ENCODE measurements around the gene GNAI3.

Gene GNAI3

DNA sequence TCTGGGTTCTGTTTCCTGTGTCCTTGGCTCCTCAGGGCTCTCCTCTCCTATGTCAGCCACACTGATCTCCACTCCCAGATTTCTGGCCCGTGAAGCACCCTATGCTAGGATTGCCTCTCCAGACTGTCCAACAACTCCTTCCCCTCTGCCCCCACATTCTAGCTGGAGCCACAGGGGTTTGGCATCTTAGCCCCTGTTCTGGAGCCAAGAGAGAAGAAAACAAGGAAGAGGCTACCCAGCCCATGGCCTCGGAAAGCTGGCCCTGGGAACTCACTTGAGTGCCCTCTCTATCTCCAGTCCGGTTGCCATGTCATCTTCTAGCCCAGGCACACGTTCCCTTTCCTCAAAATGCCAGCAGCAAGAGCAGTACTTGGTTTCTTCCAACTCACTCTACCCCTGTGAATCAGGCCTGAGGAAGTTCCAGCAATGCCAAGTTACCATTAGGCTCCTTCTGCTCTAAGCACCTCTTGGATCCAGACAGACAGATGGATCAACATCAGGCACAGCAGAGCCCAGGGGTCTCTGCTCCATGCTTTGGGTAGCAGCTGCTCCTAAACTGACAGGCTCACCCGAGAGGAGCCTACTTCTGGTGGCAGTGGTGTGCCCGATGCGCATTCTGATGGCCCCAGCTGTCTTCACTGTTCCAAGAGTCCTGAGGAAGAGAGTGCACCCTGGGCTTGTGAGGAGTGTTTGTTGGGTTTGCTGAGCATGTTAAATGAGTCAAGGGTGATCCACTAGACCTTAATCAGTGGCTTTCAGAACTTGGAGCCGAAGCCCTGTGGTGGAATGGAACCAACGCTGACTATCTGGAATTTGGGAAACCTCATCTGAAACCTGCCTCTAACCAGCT is 20.3 kb upstream of the GNAI3 start:
- TF ChIP-seq, protein P1, sequence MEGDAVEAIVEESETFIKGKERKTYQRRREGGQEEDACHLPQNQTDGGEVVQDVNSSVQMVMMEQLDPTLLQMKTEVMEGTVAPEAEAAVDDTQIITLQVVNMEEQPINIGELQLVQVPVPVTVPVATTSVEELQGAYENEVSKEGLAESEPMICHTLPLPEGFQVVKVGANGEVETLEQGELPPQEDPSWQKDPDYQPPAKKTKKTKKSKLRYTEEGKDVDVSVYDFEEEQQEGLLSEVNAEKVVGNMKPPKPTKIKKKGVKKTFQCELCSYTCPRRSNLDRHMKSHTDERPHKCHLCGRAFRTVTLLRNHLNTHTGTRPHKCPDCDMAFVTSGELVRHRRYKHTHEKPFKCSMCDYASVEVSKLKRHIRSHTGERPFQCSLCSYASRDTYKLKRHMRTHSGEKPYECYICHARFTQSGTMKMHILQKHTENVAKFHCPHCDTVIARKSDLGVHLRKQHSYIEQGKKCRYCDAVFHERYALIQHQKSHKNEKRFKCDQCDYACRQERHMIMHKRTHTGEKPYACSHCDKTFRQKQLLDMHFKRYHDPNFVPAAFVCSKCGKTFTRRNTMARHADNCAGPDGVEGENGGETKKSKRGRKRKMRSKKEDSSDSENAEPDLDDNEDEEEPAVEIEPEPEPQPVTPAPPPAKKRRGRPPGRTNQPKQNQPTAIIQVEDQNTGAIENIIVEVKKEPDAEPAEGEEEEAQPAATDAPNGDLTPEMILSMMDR (IDR thresholded peaks at IDR 0.05; ENCODE audit: extremely low read depth, missing control alignments) = no peak
- no peak for DNase-seq (ENCODE audit: low spot score)

DNA sequence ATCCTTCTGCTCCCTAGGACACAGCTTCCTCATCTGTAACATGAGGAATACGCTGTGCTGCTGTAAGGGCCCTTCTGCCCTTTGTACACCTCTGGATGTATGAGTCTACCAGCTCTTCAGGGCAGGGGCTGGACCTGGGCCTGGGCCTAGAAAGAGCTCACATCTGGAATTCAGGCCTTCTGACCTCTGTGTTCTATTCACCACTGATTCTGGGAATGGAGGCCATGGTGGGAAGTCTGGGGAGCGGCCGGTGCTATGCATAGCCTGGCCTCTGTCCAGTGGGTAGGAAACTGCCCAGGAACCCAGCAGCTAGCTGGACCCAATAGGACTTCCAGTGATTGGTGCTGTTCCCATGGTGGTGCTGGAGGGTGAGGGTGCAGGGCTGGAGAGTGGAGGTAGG is 19.7 kb upstream of the GNAI3 start:
- TF ChIP-seq, protein P1 (IDR thresholded peaks at IDR 0.05; ENCODE audit: extremely low read depth, missing control alignments) = no peak
- no peak for DNase-seq (ENCODE audit: low spot score)

DNA sequence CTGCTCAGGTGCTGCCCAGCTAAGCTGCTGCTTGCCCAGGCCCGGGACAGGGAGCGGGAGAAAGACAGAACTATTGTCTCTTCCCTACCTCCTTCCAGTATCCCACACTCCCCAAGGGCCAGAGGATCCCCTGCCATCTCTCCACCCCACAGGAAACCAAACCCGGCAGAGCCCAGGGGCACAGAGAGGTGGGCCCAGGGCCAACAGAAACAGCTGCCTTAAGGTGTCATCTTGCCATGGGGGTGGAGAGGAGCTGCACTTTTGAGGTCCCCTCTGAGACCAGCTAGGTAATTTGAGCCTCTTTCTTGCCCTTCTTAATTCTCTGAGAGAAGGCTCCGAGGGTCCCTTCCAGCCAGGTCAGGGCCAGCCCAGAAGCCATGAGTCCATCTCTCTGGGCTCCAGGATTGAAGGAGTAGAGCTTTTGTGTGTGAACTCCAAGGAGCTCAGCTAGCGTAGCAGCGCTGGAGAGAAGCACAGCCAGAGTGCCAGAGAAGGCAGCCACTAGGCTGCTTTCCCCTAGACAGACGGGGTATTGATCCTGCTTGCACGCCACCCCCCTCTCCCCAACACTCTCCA is 18.4 kb upstream of the GNAI3 start:
- TF ChIP-seq, protein P1 (IDR thresholded peaks at IDR 0.05; ENCODE audit: extremely low read depth, missing control alignments) = no peak
- DNase-seq (ENCODE audit: low spot score) = no peak

DNA sequence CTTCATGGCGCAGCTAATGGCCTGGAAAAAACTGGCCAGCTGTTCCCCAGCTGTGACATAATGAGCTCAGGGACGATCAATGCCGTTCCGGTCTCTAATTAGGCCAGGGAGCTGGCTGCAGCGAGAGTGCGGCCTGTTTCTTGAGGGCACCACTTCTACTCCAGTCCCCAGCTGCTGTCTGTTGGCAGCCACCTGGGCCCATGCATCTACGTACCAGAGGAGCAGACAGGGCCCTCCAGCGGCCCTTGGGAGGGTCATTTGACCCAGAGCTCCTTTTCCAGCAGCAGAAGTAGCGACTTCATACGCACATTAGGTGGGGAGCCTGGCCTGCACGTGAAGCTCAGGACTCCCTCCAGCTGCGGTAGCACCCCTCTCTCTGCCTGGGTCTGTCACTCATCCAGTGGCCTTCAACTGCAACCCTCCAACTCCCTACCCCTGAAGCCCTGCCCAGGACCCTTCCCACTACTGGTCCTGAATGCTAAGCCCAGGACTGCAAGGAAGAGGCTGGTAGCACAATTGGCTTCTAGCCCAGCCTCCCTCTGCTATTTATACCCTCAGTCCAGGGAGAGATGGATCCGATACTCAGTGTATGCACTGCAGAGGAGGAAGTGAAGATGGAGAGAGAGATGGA is 17.8 kb upstream of the GNAI3 start:
- TF ChIP-seq, protein P1 (IDR thresholded peaks at IDR 0.05; ENCODE audit: extremely low read depth, missing control alignments) = no peak
- no peak for DNase-seq (ENCODE audit: low spot score)

DNA sequence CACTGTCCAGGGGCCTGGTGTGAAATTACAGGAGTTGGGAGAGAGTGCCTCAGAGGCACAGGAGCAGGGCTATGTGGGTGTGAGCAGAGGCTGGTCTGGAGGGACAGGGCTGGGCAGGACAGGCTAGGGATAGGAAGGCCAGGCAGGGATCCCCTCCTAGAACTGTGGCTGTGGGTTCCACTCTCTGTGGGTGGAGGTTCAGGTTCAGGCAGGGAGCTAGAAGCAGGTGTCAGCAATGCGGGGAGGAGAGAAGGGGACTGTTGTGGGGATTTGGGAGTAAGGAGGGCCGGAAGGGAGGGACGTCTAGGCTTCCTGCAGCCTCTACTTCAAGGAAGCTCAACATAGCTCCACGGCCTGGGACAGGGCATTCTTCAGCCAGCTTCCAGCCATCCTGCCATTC is 17.0 kb upstream of the GNAI3 start:
- TF ChIP-seq, protein P1 (IDR thresholded peaks at IDR 0.05; ENCODE audit: extremely low read depth, missing control alignments) = no peak
- no peak for DNase-seq (ENCODE audit: low spot score)

DNA sequence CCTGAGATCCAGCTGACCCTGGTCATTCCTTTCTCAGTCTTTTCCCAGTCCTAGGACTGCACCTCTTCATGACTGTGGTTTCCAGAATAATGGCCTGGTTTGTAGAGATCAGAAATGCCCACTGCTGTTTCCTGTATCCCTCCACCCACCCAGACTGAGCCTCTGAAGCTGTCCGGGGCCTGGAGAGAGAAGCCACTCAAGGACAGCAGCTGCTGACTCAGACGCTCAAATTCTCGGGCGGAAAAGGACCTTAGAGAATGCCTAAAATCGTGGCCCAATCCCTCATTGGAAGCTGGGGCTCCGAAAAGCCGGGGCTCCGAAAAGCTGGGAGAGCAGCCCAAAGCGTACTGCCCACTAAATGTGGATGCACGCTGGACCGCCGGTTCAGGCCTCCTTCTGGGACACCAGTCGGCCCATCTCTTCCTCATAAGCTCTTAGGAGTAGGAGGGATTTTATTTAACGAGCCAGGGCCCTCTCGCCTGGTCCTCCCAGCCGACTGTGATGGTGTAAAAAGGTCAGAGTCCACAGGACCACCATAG is 16.5 kb upstream of the GNAI3 start:
- no peak for DNase-seq (ENCODE audit: low spot score)
- TF ChIP-seq, protein P1 (IDR thresholded peaks at IDR 0.05; ENCODE audit: extremely low read depth, missing control alignments) = no peak

Data from GM20000 (cell line).